Muscle of leg (tissue), 11 donors: ENCODE measurements around the gene VDR. TPM values are rescaled to one million over a fixed set of nuclear protein-coding genes. Genes with fewer than 3 reads are reported as not detected.

Experiments used
- DNase-seq: peaks from one replicate; pipeline ENCODE4 v3.0.0; 2013
- H3K27ac ChIP-seq: one replicate; pipeline ENCODE4 v1.5.1; 2013; ENCODE audit warnings: mild to moderate bottlenecking, low read length, control low read depth
- H3K27me3 ChIP-seq: one replicate; pipeline ENCODE4 v1.6.1; 2013; ENCODE audit warnings: low read length; ENCODE audit not compliant: control insufficient read depth, insufficient read depth
- H3K36me3 ChIP-seq: one replicate; pipeline ENCODE4 v1.6.1; 2013; ENCODE audit warnings: low read length; ENCODE audit not compliant: control insufficient read depth, insufficient read depth
- H3K4me1 ChIP-seq: one replicate; pipeline ENCODE4 v1.6.1; 2013; ENCODE audit warnings: low read length; ENCODE audit not compliant: control insufficient read depth, insufficient read depth
- H3K4me3 ChIP-seq: one replicate; pipeline ENCODE4 v1.5.1; 2013; ENCODE audit warnings: low read length, control low read depth
- H3K9me3 ChIP-seq: replicated peaks from 2 replicates; pipeline ENCODE4 v1.6.1; 2013; ENCODE audit warnings: low read depth, low read length; ENCODE audit not compliant: control insufficient read depth
- WGBS: methylation state at CpG from one replicate; pipeline ENCODE4 v1.1.5; 2013; ENCODE audit warnings: missing lambda C conversion rate; ENCODE audit not compliant: insufficient coverage; 5-methylcytosine and 5-hydroxymethylcytosine counted together
- polyA plus RNA-seq, 8 donors: library from polyadenylated mRNA; unstranded; fragments of 120-200 nt; gene quantifications; one replicate each; pipeline versions ENCODE4 v1.2.1 to v1.2.3, GENCODE V29; 2013; ENCODE audit warnings: inconsistent platforms in 1 of 8, low replicate concordance in 1 of 8; ENCODE audit not compliant: insufficient read length in 8 of 8, insufficient read depth in 1 of 8
- total RNA-seq: library from RNA; stranded (reverse); fragments of 120-200 nt; gene quantifications from one replicate; pipeline ENCODE4 v1.2.4, GENCODE V29; 2013

The VDR gene
- total and polyA plus RNA-seq, 9 donors, result 0.23 to 1.0 (median 0.45) TPM

DNA sequence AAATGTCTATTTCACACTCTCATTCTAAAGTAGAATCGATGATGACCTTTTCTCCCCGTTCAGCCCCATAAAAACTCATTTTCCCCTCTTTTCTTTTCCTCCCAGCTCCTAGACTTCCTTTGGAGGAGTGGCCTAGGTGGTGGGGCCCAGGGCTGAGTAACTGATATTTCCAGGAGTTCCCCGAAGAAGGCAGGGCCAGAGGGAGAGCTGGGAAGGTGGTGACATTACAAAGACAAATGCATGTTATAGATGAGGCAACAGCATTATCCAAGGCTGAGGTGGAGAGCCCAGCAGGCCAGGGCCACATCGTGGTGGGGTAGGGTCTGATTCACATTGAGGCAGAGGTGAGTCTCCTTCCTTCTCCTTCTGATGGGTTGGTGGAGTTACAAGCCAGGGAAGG is 62.9 kb downstream of the VDR start:
- 86% methylated on average over 1 of the region's 4 CpGs for WGBS
- Histone ChIP-seq H3K9me3 (no peaks in the 10 kb centered on the region), H3K4me1 (peaks cover 46% of the 10 kb centered on the region), H3K36me3 (no peaks in the 10 kb centered on the region), H3K27ac (no peak overlapping the region), H3K4me3 (no peak overlapping the region), H3K27me3 (no peaks in the 10 kb centered on the region)
- no peak for DNase-seq

GRCh38 chr12:47841501-47841900 is 63.3 kb downstream of the VDR start:
- H3K27ac ChIP-seq, result no peak overlapping the region
- no peak overlapping the region for H3K4me3 ChIP-seq
- no peak for DNase-seq
- no peaks in the 10 kb centered on the region for H3K27me3 ChIP-seq
- 50% methylated on average over 2 of the region's 2 CpGs for WGBS
- peaks cover 46% of the 10 kb centered on the region for H3K4me1 ChIP-seq
- H3K36me3 ChIP-seq, result no peaks in the 10 kb centered on the region
- H3K9me3 ChIP-seq, result no peaks in the 10 kb centered on the region

DNA sequence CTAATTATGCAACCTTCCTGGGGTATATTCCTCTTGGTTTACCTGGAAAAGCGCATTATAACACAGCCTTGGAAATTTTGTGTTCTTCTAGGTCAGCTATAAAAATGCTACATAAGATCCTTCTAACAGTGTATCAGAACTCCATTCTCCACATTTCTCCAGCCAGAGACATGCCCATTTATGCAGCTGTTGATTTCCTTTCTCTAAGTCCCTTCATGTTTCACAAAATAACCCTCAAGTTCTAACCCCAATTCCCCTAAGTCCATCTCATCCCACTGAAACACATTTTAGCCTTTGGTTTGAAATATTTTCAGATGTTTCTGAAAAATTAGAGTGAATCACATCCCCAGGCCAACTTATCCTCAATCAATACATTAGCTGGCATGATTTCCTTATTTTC is 64.2 kb downstream of the VDR start:
- Histone ChIP-seq H3K9me3 (no peaks in the 10 kb centered on the region), H3K4me1 (peaks cover 51% of the 10 kb centered on the region), H3K36me3 (no peaks in the 10 kb centered on the region), H3K27ac (no peak overlapping the region), H3K27me3 (no peaks in the 10 kb centered on the region), H3K4me3 (no peak overlapping the region)
- 100% methylated on average over 1 of the region's 1 CpG for WGBS
- DNase-seq, result no peak

DNA sequence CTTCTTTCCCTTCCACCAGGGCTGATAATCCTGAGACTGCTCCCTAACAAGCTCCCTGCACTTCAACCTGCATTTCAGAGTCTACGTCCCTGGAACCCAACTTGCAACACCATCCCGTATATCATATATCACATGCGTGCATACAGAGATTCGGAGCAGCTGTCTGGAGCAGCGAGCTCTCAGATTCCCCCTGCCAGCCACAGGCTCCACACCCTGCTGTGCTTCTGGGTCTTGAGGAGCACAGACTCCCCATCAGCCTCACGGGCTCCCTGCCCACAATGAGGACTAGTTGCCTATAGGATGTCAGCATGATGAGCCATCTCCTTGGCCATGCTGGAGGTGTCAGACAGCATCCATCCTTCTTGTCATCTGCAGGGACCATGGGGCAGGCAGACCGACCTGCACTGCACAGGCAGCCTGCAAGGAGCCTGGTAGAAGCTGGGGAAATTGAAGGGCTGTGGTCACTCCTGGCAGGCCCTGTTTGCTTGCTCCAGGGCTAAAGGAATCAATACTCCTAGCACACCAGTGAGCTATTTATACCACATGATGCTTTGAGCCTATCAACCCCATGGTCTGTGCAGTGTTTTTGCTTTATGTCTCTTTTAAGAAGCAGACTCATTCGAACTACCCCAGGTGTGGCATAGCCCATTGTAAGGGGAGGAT is 65.4 kb downstream of the VDR start:
- H3K9me3 ChIP-seq, result no peaks in the 10 kb centered on the region
- H3K27me3 ChIP-seq, result no peaks in the 10 kb centered on the region
- WGBS, result 45% methylated on average over 5 of the region's 8 CpGs
- H3K27ac ChIP-seq, result peak overlapping the region; percentile 54
- peaks cover 51% of the 10 kb centered on the region for H3K4me1 ChIP-seq
- peak; percentile 55 for DNase-seq
- H3K36me3 ChIP-seq, result no peaks in the 10 kb centered on the region
- H3K4me3 ChIP-seq, result no peak overlapping the region

GRCh38 chr12:47838286-47838931 is 66.4 kb downstream of the VDR start:
- DNase-seq, result peak; percentile 53
- Histone ChIP-seq H3K27me3 (no peaks in the 10 kb centered on the region), H3K4me3 (no peak overlapping the region), H3K4me1 (peaks cover 59% of the 10 kb centered on the region), H3K27ac (no peak overlapping the region), H3K9me3 (no peaks in the 10 kb centered on the region), H3K36me3 (no peaks in the 10 kb centered on the region)
- WGBS, result 52% methylated on average over 6 of the region's 10 CpGs

GRCh38 chr12:47837190-47838171 is 67.3 kb downstream of the VDR start:
- WGBS, result 44% methylated on average over 8 of the region's 13 CpGs
- no peaks in the 10 kb centered on the region for H3K9me3 ChIP-seq
- H3K27ac ChIP-seq, result no peak overlapping the region
- no peak overlapping the region for H3K4me3 ChIP-seq
- peak; percentile 77 for DNase-seq
- no peaks in the 10 kb centered on the region for H3K36me3 ChIP-seq
- H3K27me3 ChIP-seq, result no peaks in the 10 kb centered on the region
- H3K4me1 ChIP-seq, result peaks cover 68% of the 10 kb centered on the region

GRCh38 chr12:47835831-47836155 is 69.0 kb downstream of the VDR start:
- WGBS, result 60% methylated on average over 1 of the region's 3 CpGs
- no peak overlapping the region for H3K27ac ChIP-seq
- no peaks in the 10 kb centered on the region for H3K36me3 ChIP-seq
- H3K4me1 ChIP-seq, result peaks cover 57% of the 10 kb centered on the region
- no peaks in the 10 kb centered on the region for H3K9me3 ChIP-seq
- H3K4me3 ChIP-seq, result no peak overlapping the region
- H3K27me3 ChIP-seq, result no peaks in the 10 kb centered on the region
- no peak for DNase-seq

GRCh38 chr12:47835006-47835830 is 69.6 kb downstream of the VDR start:
- Histone ChIP-seq H3K4me3 (no peak overlapping the region), H3K4me1 (peaks cover 61% of the 10 kb centered on the region), H3K27me3 (no peaks in the 10 kb centered on the region), H3K27ac (no peak overlapping the region), H3K9me3 (no peaks in the 10 kb centered on the region), H3K36me3 (no peaks in the 10 kb centered on the region)
- no peak for DNase-seq
- 83% methylated on average over 7 of the region's 12 CpGs for WGBS

- WGBS, result 94% methylated on average over 5 of the region's 8 CpGs
- no peak for DNase-seq
- no peaks in the 10 kb centered on the region for H3K27me3 ChIP-seq
- H3K36me3 ChIP-seq, result no peaks in the 10 kb centered on the region
- peaks cover 60% of the 10 kb centered on the region for H3K4me1 ChIP-seq
- no peak overlapping the region for H3K4me3 ChIP-seq
- no peaks in the 10 kb centered on the region for H3K9me3 ChIP-seq
- no peak overlapping the region for H3K27ac ChIP-seq
Observed at GRCh38 chr12:47834199-47834903, 70.4 kb downstream of the VDR start.
